ENCODE measurements around the gene EDNRB.

DNA sequence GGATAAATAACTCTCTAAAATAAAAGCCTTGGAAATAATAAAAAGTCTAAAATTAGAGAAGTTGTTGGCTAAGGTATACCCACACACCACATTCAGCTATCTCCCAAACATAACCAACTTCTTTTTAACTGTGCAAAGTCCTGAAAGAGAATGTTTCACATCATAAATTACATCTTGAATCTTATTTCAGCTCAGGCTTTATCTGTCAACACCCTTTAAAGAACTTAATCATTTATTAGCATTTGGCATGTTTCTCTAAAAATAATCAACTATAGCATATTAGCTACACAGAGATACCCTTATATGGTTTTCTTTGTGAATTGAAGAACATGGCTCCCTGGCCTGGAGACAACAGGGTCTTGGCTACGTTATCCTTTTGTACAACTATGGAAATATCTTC, 6.9 kb downstream of the EDNRB start:
- TF ChIP-seq, protein P1, sequence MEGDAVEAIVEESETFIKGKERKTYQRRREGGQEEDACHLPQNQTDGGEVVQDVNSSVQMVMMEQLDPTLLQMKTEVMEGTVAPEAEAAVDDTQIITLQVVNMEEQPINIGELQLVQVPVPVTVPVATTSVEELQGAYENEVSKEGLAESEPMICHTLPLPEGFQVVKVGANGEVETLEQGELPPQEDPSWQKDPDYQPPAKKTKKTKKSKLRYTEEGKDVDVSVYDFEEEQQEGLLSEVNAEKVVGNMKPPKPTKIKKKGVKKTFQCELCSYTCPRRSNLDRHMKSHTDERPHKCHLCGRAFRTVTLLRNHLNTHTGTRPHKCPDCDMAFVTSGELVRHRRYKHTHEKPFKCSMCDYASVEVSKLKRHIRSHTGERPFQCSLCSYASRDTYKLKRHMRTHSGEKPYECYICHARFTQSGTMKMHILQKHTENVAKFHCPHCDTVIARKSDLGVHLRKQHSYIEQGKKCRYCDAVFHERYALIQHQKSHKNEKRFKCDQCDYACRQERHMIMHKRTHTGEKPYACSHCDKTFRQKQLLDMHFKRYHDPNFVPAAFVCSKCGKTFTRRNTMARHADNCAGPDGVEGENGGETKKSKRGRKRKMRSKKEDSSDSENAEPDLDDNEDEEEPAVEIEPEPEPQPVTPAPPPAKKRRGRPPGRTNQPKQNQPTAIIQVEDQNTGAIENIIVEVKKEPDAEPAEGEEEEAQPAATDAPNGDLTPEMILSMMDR (IDR thresholded peaks at IDR 0.05), result no peak
- TF ChIP-seq POLR2A (IDR thresholded peaks at IDR 0.05) (no peak), POLR2AphosphoS5 (IDR thresholded peaks at IDR 0.05) (no peak)
